NB4 (cell line): ENCODE data around the gene KRT79.

ENCODE experiments used
- CTCF ChIP-seq: IDR thresholded peaks from one replicate; pipeline ENCODE4 v1.5.1; 2012; ENCODE audit warnings: low read depth, low read length
- MAX ChIP-seq: IDR thresholded peaks from 2 replicates; pipeline ENCODE4 v1.6.1; 2011; ENCODE audit warnings: low read depth, low read length
- MYC ChIP-seq: IDR thresholded peaks from 2 replicates; pipeline ENCODE4 v1.6.1; 2011; ENCODE audit warnings: low read depth, low read length

GRCh38 chr12:52829986-52830770, 3.9 kb downstream of the KRT79 start:
- TF ChIP-seq CTCF (no peak), MYC (no peak), MAX (no peak)
